PFSK-1 (cell line): ENCODE results near the gene GSG1L.

Source experiments
- FOXP2 ChIP-seq: optimal IDR thresholded peaks from 2 replicates; pipeline ENCODE3; 2011; ENCODE audit warnings: borderline replicate concordance, control low read depth, inconsistent platforms; ENCODE audit not compliant: insufficient read depth; ENCODE audit errors: extremely low read length, extremely low read depth
- POLR2AphosphoS5 ChIP-seq: IDR thresholded peaks from 2 replicates; pipeline ENCODE4 v1.6.1; 2012; ENCODE audit warnings: low read depth, mild to moderate bottlenecking, control low read depth, low read length, moderate library complexity
- REST ChIP-seq, 2 experiments: IDR thresholded peaks; 2 replicates each; pipeline versions ENCODE4 v1.6.1 to v1.8.0; 2011 to 2012; ENCODE audit warnings: low read depth in 2 of 2, low read length in 2 of 2, control low read depth in 1 of 2, inconsistent platforms in 1 of 2, mild to moderate bottlenecking in 1 of 2, moderate library complexity in 1 of 2; ENCODE audit not compliant: insufficient read depth in 1 of 2
- SIN3A ChIP-seq: IDR thresholded peaks from 2 replicates; pipeline ENCODE4 v1.6.1; 2012; ENCODE audit warnings: mild to moderate bottlenecking, low read length, moderate library complexity, borderline replicate concordance; ENCODE audit not compliant: insufficient read depth
- TAF1 ChIP-seq: IDR thresholded peaks from 2 replicates; pipeline ENCODE4 v1.6.1; 2012; ENCODE audit warnings: low read length, control low read depth, borderline replicate concordance; ENCODE audit not compliant: insufficient read depth

The GSG1L gene

GRCh38 chr16:28000314-28001169, 63.0 kb downstream of the GSG1L start:
- no peak for TF ChIP-seq REST (IDR thresholded peaks at IDR 0.05; ENCODE audit: insufficient read depth in 1 of 2, low read depth in 2 of 2, low read length in 2 of 2)
- no peak for TF ChIP-seq TAF1
- TF ChIP-seq FOXP2, result no peak
- no peak for TF ChIP-seq SIN3A
- TF ChIP-seq POLR2AphosphoS5, result no peak

- no peak for TF ChIP-seq POLR2AphosphoS5
- no peak for TF ChIP-seq FOXP2
- no peak for TF ChIP-seq REST (IDR thresholded peaks at IDR 0.05; ENCODE audit: insufficient read depth in 1 of 2, low read depth in 2 of 2, low read length in 2 of 2)
- no peak for TF ChIP-seq SIN3A
- TF ChIP-seq TAF1, result no peak
Observed at GRCh38 chr16:27999687-28000086, 63.8 kb downstream of the GSG1L start.

GRCh38 chr16:27995378-27995777, 68.1 kb downstream of the GSG1L start:
- no peak for TF ChIP-seq POLR2AphosphoS5
- TF ChIP-seq TAF1, result no peak
- TF ChIP-seq FOXP2, result no peak

GRCh38 chr16:27994686-27995085, 68.8 kb downstream of the GSG1L start:
- TF ChIP-seq SIN3A (no peak), REST (IDR thresholded peaks at IDR 0.05; ENCODE audit: insufficient read depth in 1 of 2, low read depth in 2 of 2, low read length in 2 of 2) (no peak), FOXP2 (no peak), POLR2AphosphoS5 (no peak), TAF1 (no peak)

- TF ChIP-seq TAF1, result no peak
- TF ChIP-seq SIN3A, result no peak
- TF ChIP-seq REST (IDR thresholded peaks at IDR 0.05; ENCODE audit: insufficient read depth in 1 of 2, low read depth in 2 of 2, low read length in 2 of 2), result no peak
- no peak for TF ChIP-seq POLR2AphosphoS5
- TF ChIP-seq FOXP2, result no peak
Observed at GRCh38 chr16:27993587-27993986, 69.9 kb downstream of the GSG1L start.
